Stimulated activated naive CD4-positive, alpha-beta T cell treated with Interleukin-2 at 50 U/mL for 16 hours (primary cell): ENCODE measurements around the gene AFAP1L1.

ENCODE experiments used
- DNase-seq: peaks from one replicate; lab custom pipeline; 2025; lab: John Stamatoyannopoulos, UW

The AFAP1L1 gene

DNA sequence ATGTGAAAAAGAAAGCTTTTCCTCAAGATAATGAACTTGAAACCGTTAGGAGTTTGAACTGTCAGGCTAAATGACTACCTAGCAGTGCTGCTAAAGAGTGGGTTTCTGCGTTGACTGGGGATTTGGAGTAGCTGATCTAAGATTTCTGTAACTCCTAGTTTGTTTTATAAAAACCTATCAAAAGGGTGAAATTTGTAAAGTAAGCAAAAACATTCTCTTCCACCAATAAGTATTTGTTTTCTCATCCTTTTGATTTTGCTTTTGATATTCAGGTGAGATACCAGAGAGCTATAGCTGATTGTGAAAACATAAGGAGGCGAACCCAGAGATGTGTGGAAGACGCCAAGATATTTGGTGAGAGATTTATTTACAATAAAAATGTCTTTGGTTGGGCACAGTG, 77.7 kb downstream of the AFAP1L1 start:
- no peak for DNase-seq

GRCh38 chr5:149352169-149352568, 80.5 kb downstream of the AFAP1L1 start:
- no peak for DNase-seq

GRCh38 chr5:149353911-149354310, 82.3 kb downstream of the AFAP1L1 start:
- DNase-seq = no peak

- DNase-seq = no peak
Observed at GRCh38 chr5:149355688-149356087, 84.0 kb downstream of the AFAP1L1 start.

- DNase-seq = peak; percentile 27
Observed at GRCh38 chr5:149356391-149356790, 84.7 kb downstream of the AFAP1L1 start.

DNA sequence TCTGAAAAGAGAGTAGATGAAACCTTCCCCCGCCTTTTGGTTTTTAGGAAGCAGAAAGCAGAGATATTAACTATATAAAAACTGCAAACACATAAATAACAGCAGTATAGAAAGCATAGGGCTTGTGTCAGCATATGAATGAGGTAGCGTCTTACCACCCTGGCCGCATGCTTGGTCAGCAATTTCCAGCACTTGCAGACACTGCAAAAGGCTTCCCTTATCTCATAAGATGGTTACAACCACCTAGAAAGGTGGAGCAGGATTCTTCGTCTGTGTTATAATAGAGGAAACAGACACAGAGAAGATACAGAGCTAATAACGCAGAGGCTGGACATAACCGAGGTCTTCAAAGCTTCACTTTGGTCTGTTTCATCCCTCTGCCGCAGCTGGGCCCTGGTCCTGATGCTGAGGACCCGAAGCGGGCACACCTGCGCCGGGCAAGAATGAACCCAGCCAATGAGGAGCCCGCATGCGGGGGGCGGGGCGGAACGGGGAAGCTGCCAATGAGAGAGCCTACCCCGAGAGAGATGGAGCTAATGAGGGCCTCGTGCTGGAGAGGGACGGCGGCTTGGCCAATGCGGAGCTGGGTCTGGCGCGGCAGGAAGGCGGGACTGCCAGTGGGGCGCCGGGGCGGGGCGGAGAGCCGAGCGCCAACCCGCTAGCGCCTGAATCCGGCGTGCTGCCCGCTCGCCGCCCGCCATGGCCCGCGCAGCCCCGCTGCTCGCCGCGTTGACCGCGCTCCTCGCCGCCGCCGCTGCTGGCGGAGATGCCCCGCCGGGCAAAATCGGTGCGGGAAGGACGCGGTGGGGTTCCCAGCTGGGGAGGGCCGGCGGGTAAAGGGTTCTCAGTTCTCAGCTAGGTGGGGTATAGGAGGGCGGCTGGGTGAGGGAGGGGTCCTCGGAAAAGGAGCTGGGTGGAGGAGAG, 86.0 kb downstream of the AFAP1L1 start, which contains the start of gene PCYOX1L:
TSS of gene PCYOX1L (plus strand) at position 677 of the 924 bp plus-strand sequence. CDS start at position 700, 23 bp downstream.
- peak; percentile 97 for DNase-seq

GRCh38 chr5:149358294-149358651, 86.6 kb downstream of the AFAP1L1 start:
- DNase-seq = no peak

GRCh38 chr5:149358868-149359495, 87.3 kb downstream of the AFAP1L1 start:
- no peak for DNase-seq

- no peak for DNase-seq
Observed at GRCh38 chr5:149360272-149360671, 88.6 kb downstream of the AFAP1L1 start.

- no peak for DNase-seq
Observed at GRCh38 chr5:149362541-149362940, 90.9 kb downstream of the AFAP1L1 start.

- DNase-seq = no peak
Observed at GRCh38 chr5:149363358-149363757, 91.7 kb downstream of the AFAP1L1 start.

- no peak for DNase-seq
Observed at GRCh38 chr5:149363936-149364335, 92.3 kb downstream of the AFAP1L1 start.

GRCh38 chr5:149364719-149365118, 93.1 kb downstream of the AFAP1L1 start:
- DNase-seq = no peak

DNA sequence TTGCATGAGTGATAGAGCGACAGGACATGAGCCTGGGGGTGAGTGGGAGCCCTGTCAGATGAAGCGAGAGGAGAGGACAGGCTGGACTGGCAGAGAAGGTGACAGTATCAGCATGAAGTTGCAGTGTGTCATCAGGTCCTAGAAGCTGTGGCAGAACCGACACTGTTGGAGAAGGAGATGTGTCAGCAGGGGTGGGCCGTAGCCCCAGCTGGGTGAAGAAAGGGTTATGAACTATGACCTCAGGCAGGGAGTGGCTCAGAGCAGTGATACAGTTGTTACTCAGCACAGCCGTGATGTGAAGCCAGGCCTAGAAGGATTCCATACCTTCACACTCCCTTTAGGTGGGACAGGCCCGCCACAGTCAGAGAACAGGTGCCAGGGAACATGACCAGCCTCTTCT, 93.8 kb downstream of the AFAP1L1 start:
- no peak for DNase-seq

DNA sequence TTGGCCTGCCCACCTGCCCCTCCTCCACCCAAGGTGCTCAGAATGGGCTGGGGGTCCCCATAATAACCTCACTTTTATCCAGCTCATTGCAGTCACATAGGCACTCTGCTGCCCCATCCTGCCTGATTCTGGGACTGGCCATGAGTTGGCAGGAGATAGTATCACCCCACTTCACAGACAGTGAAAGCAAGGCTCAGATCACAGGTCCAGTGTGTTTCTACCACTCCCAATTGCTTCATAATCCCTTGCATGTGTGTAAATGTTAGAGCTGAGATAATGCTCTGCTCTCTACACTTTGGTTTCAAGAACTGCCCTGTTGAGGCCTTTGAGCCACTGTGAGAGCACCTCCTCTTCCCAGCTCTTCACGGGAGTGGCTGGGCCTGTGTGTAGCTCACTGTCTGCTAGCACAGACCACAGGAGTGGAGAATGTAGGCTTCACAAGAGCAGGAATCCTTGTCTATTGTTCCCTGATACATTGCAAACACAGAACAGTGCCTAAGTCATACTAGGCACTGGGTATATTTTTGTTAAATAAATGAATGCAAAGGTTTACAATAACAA, 94.6 kb downstream of the AFAP1L1 start:
- DNase-seq = no peak

- DNase-seq = peak; percentile 46
Observed at GRCh38 chr5:149367249-149367971, 95.8 kb downstream of the AFAP1L1 start.

DNA sequence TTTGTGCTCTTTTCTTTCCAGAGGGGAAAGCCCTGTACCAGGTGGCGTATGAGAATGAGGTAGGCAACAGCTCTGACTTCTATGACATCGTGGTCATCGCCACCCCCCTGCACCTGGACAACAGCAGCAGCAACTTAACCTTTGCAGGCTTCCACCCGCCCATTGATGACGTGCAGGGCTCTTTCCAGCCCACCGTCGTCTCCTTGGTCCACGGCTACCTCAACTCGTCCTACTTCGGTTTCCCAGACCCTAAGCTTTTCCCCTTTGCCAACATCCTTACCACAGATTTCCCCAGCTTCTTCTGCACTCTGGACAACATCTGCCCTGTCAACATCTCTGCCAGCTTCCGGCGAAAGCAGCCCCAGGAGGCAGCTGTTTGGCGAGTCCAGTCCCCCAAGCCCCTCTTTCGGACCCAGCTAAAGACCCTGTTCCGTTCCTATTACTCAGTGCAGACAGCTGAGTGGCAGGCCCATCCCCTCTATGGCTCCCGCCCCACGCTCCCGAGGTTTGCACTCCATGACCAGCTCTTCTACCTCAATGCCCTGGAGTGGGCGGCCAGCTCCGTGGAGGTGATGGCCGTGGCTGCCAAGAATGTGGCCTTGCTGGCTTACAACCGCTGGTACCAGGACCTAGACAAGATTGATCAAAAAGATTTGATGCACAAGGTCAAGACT, 96.5 kb downstream of the AFAP1L1 start:
- no peak for DNase-seq

- DNase-seq = no peak
Observed at GRCh38 chr5:149370878-149371277, 99.2 kb downstream of the AFAP1L1 start.

- DNase-seq = peak; percentile 59
Observed at GRCh38 chr5:149371296-149371962, 99.8 kb downstream of the AFAP1L1 start.

DNA sequence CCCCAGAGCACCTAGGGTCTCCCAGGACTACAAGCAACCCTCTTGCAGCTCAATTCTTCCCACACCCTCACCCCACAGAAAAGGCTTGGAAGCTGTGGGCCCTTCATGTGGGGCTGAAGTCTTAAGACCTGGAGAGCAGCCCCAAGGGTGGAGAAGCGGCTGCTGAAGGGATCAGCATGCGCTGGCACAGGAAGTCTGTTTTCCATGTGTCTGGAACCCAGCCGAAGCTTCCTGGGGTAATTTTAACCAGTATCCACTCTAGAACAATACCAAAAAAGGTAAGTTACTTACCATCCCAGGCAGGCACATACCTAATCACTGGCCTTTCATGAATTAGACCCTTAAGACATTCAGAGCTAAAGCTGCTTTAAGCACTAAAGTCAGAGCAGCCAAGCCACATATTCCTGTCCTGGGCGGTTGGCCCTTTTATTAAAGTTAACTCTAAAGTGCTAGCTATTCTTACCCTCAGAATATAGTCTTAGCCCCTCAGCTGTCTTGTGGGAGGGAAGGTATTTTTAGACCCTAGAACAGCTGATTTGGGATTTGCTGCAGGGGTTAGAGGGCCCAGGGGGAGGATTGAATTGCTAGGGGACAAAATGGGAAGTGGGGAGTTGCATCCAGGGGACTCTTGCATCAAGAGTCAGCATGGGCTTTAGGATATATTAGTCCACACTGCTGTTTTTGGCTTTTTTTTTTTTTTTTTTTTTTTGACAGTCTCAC, 100.6 kb downstream of the AFAP1L1 start:
- DNase-seq = no peak
